OCI-LY7 (cell line): ENCODE results near the gene FAM3B.

Source experiments
- EZH2phosphoT487 ChIP-seq: fragments of 200-600 bp; sonication (generic); IDR thresholded peaks from 2 replicates; pipeline ENCODE4 v1.6.1; 2018; ENCODE audit warnings: low read depth, borderline replicate concordance, mild to moderate bottlenecking, mixed run types, antibody characterized with exemption, low read length, moderate library complexity, mixed read lengths
- TF ChIP-seq, protein P1 (sequence below): fragments of 200-600 bp; sonication (generic); conservative IDR thresholded peaks from 2 replicates; pipeline ENCODE4 v1.5.1; 2014; ENCODE audit warnings: mild to moderate bottlenecking, antibody characterized with exemption, low read length, moderate library complexity, mixed read lengths

DNA sequence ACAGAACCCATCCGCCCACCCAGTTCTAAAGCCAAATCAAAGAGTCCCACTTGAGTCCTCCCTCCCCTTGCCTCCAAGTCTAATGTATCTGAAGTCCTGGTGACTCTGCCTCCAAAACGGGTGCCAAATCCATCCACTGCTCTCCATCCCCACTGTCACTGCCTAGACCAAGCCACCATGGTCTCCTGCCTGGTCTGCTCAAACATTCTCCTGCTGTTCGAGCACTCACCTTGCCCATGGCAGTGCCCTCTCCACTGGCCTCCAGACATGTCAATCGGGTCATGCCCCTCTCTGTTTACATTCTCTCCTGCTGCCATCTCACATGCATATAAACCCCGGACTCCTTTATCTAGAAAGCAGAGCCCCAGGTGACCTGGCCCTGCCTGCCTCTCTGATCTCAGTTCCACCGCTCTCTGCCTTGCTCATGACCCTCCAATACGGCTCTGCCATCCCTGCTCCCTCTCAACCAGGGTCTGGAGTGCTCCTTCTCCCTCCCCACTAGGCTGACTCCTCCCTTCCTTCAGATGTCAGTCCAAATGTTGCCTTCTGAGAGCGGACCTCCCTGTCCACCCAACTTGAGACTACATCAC, 77.4 kb downstream of the FAM3B start:
- TF ChIP-seq, protein P1, sequence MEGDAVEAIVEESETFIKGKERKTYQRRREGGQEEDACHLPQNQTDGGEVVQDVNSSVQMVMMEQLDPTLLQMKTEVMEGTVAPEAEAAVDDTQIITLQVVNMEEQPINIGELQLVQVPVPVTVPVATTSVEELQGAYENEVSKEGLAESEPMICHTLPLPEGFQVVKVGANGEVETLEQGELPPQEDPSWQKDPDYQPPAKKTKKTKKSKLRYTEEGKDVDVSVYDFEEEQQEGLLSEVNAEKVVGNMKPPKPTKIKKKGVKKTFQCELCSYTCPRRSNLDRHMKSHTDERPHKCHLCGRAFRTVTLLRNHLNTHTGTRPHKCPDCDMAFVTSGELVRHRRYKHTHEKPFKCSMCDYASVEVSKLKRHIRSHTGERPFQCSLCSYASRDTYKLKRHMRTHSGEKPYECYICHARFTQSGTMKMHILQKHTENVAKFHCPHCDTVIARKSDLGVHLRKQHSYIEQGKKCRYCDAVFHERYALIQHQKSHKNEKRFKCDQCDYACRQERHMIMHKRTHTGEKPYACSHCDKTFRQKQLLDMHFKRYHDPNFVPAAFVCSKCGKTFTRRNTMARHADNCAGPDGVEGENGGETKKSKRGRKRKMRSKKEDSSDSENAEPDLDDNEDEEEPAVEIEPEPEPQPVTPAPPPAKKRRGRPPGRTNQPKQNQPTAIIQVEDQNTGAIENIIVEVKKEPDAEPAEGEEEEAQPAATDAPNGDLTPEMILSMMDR: no peak
- TF ChIP-seq EZH2phosphoT487: no peak
